Tibial nerve (tissue), 4 donors: ENCODE results near the gene SYNGR1. TPM values are rescaled to one million over a fixed set of nuclear protein-coding genes. Genes with fewer than 3 reads are reported as not detected.
"Not testable (repeated sequence)": the region's sequence is repeated elsewhere in the genome, so short reads cannot be mapped to it uniquely, and the experiment has no call there.

Experiments used
- DNase-seq, 2 donors: peaks; one replicate each; pipeline ENCODE4 v3.0.0-alpha.2; 2019; ENCODE audit warnings: low spot score in 2 of 2
- H3K27ac ChIP-seq, 4 donors: fragments of 200-600 bp; sonication (generic) in 3 of 4; one replicate each; pipeline ENCODE4 v1.5.1; 2017 to 2019; ENCODE audit warnings: mild to moderate bottlenecking in 1 of 4
- H3K27me3 ChIP-seq, 2 donors: fragments of 200-600 bp; sonication (generic) in 1 of 2; one replicate each; pipeline versions ENCODE4 v1.5.1 to v1.6.0; 2017 to 2019
- H3K36me3 ChIP-seq, 3 donors: fragments of 200-600 bp; sonication (generic); one replicate each; pipeline ENCODE4 v1.5.1; 2018 to 2019
- H3K4me1 ChIP-seq, 4 donors: fragments of 200-600 bp; sonication (generic) in 3 of 4; one replicate each; pipeline ENCODE4 v1.5.1; 2017 to 2019
- H3K4me3 ChIP-seq, 4 donors: fragments of 200-600 bp; sonication (generic) in 3 of 4; one replicate each; pipeline ENCODE4 v1.5.1; 2017 to 2019; ENCODE audit warnings: mild to moderate bottlenecking in 1 of 4, moderate library complexity in 1 of 4
- H3K9me3 ChIP-seq, 4 donors: fragments of 200-600 bp; sonication (generic) in 3 of 4; one replicate each; pipeline ENCODE4 v1.5.1; 2017 to 2019
- EP300 ChIP-seq, 2 donors: sonication (generic); formaldehyde crosslinking; IDR thresholded peaks; one replicate each; pipeline ENCODE4 v1.6.1; 2017; ENCODE audit warnings: antibody characterized with exemption in 2 of 2, mild to moderate bottlenecking in 1 of 2
- POLR2A ChIP-seq, 2 donors: fragments of 450-650 bp; IDR thresholded peaks; one replicate each; pipeline ENCODE4 v1.6.1; 2017; ENCODE audit warnings: antibody characterized with exemption in 2 of 2, mild to moderate bottlenecking in 2 of 2, moderate library complexity in 2 of 2
- WGBS, 2 donors: methylation state at CpG; one replicate each; pipeline ENCODE4 v1.1.5; 2018; 5-methylcytosine and 5-hydroxymethylcytosine counted together
- total RNA-seq, 4 donors: library from RNA; depleted of rRNA; stranded (reverse); fragments of >200 nt; gene quantifications; one replicate each; pipeline ENCODE4 v1.1.0, GENCODE V29; 2016
- TF ChIP-seq, protein P1 (sequence below), 5 experiments: fragments of 200-600 bp in 3 of 5; fragments of 450-650 bp in 2 of 5; sonication (generic) in 3 of 5; IDR thresholded peaks; one replicate each; pipeline ENCODE4 v1.5.1; 2016 to 2019; ENCODE audit warnings: antibody characterized with exemption in 5 of 5, mild to moderate bottlenecking in 3 of 5, moderate library complexity in 2 of 5

Gene SYNGR1
- total RNA-seq, 4 donors from 2014 or later: 21.1 to 32.8 (median 25.5) TPM

DNA sequence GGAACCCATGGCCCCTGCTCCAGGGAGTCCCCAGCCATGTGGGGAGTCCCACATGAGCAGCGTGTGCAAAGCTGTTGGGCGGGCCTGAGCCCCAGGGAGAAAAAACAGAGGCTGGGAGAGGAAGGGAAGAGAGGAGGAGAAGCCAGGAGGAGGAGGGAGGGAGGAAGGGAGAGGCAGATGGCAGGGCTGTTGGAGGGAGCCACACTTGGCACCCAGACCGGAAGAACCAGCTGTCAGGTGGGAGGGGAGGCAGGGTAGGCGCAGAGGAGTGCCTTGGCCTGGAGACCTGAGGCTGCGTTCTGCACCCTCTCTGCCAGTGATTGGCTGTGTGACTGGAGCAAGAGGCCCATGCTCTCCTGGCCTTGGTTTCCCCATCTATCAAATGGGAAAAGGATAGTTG is 6.7 kb downstream of the SYNGR1 start:
- TF ChIP-seq, protein P1, sequence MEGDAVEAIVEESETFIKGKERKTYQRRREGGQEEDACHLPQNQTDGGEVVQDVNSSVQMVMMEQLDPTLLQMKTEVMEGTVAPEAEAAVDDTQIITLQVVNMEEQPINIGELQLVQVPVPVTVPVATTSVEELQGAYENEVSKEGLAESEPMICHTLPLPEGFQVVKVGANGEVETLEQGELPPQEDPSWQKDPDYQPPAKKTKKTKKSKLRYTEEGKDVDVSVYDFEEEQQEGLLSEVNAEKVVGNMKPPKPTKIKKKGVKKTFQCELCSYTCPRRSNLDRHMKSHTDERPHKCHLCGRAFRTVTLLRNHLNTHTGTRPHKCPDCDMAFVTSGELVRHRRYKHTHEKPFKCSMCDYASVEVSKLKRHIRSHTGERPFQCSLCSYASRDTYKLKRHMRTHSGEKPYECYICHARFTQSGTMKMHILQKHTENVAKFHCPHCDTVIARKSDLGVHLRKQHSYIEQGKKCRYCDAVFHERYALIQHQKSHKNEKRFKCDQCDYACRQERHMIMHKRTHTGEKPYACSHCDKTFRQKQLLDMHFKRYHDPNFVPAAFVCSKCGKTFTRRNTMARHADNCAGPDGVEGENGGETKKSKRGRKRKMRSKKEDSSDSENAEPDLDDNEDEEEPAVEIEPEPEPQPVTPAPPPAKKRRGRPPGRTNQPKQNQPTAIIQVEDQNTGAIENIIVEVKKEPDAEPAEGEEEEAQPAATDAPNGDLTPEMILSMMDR (IDR thresholded peaks at IDR 0.05): no peak
- TF ChIP-seq EP300 (IDR thresholded peaks at IDR 0.05): no peak
- TF ChIP-seq POLR2A (IDR thresholded peaks at IDR 0.05): no peak
- no peak overlapping the region for H3K4me3 ChIP-seq
- H3K36me3 ChIP-seq: peaks cover 0 to 16% (median 0%) of the 10 kb centered on the region in 3 donors
- 66 to 72% methylated on average over 5 of the region's 5 CpGs for WGBS, 2 donors
- H3K27ac ChIP-seq: peak overlapping the region in 1 of 4 donors; percentile 27
- no peak for DNase-seq
- no peaks in the 10 kb centered on the region for H3K9me3 ChIP-seq
- H3K4me1 ChIP-seq: peaks cover 0 to 23% (median 3%) of the 10 kb centered on the region in 4 donors
- H3K27me3 ChIP-seq: no peaks in the 10 kb centered on the region

GRCh38 chr22:39357110-39358108 is 7.6 kb downstream of the SYNGR1 start:
- peaks cover 0 to 22% (median 0%) of the 10 kb centered on the region in 4 donors for H3K4me1 ChIP-seq
- H3K4me3 ChIP-seq, DNase-seq, H3K9me3 ChIP-seq, H3K27me3 ChIP-seq: not testable (repeated sequence)
- peaks cover 0 to 16% (median 0%) of the 10 kb centered on the region in 3 donors for H3K36me3 ChIP-seq
- 67 to 89% methylated on average over 13 to 25 of the region's 53 CpGs for WGBS, 2 donors
- peak overlapping the region in 1 of 4 donors; percentile 27 for H3K27ac ChIP-seq

- DNase-seq: not testable (repeated sequence)
- 89 to 90% methylated on average over 14 to 16 of the region's 17 CpGs for WGBS, 2 donors
Observed at GRCh38 chr22:39358197-39358596, 8.4 kb downstream of the SYNGR1 start.

DNA sequence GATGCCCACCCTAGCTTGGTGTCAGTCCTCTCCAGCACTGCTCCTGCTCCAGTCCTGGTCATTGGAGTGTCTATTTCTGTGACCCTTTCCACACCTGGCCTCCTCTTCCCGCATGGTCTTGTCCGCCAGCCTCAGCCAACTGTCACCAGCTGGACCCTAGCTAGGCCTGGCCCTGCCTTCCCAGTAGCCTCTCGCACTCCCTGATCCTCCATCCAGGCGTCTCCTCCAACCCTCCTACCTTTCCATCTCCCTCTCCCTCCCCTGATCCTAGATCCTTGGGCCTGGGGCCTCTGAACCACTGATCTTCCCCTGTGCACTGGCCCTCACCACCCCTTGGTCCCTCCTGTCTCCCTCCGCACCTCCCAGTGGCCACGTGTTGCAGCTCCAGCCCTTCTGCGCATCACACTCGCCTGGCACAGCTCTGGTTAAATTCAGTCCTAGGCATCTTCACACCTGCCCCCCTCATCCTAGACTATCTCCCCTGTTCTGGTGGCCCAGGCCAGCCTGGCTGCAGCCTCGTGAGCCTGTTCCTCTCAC is 9.9 kb downstream of the SYNGR1 start:
- H3K27ac ChIP-seq: no peak overlapping the region
- H3K9me3 ChIP-seq: no peaks in the 10 kb centered on the region
- TF ChIP-seq, protein P1 (IDR thresholded peaks at IDR 0.05): no peak
- TF ChIP-seq POLR2A (IDR thresholded peaks at IDR 0.05): no peak
- TF ChIP-seq EP300 (IDR thresholded peaks at IDR 0.05): no peak
- H3K4me1 ChIP-seq: peaks cover 0 to 44% (median 15%) of the 10 kb centered on the region in 4 donors
- peaks cover 0 to 16% (median 0%) of the 10 kb centered on the region in 3 donors for H3K36me3 ChIP-seq
- 81 to 86% methylated on average over 9 of the region's 9 CpGs for WGBS, 2 donors
- no peak overlapping the region for H3K4me3 ChIP-seq
- H3K27me3 ChIP-seq: no peaks in the 10 kb centered on the region
- DNase-seq: no peak

More at GRCh38 chr22:39358197-39358596, 8.4 kb downstream of the SYNGR1 start:
- peaks cover 0 to 28% (median 1%) of the 10 kb centered on the region in 4 donors for H3K4me1 ChIP-seq
- H3K9me3 ChIP-seq, H3K4me3 ChIP-seq, H3K27me3 ChIP-seq, H3K27ac ChIP-seq: not testable (repeated sequence)
- peaks cover 0 to 16% (median 0%) of the 10 kb centered on the region in 3 donors for H3K36me3 ChIP-seq

DNA sequence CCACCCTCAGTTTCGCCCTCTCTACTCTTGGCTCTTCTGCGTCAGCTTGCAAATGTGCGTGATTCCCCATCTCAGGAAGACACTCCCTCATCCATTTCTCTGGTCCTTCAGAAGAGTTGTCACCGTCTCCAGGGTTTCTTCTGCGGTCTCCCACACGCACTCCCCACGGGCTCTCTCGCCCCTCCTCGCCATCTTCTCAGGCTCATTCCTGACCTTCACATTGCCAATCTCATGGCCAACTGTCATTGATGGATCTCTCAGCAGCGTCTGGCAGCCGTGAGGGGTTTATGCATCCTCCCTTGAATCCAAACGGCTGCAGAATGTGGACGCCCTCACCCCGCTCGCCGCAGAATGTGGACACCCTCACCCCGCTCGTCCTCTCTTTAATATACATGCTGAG is 10.5 kb downstream of the SYNGR1 start:
- Histone ChIP-seq H3K4me1 (peaks cover 0 to 49% (median 17%) of the 10 kb centered on the region in 4 donors), H3K27me3 (no peaks in the 10 kb centered on the region), H3K4me3 (no peak overlapping the region), H3K27ac (no peak overlapping the region), H3K36me3 (peaks cover 0 to 16% (median 0%) of the 10 kb centered on the region in 3 donors), H3K9me3 (no peaks in the 10 kb centered on the region)
- TF ChIP-seq, protein P1 (IDR thresholded peaks at IDR 0.05): no peak
- TF ChIP-seq POLR2A (IDR thresholded peaks at IDR 0.05) (no peak), EP300 (IDR thresholded peaks at IDR 0.05) (no peak)
- DNase-seq: no peak
- WGBS, 2 donors: 82% methylated on average over 18 of the region's 18 CpGs
